Subcutaneous adipose tissue (tissue), 4 donors: ENCODE data around the gene ACOT12. TPM values are rescaled to one million over a fixed set of nuclear protein-coding genes. Genes with fewer than 3 reads are reported as not detected.

Source experiments
- CTCF ChIP-seq: fragments of 450-650 bp; IDR thresholded peaks from one replicate; pipeline ENCODE4 v1.5.1; 2016; ENCODE audit warnings: low read depth, mild to moderate bottlenecking, control low read depth, antibody characterized with exemption, moderate library complexity
- total RNA-seq, 4 donors: library from RNA; depleted of rRNA; stranded (reverse); fragments of >200 nt; gene quantifications; one replicate each; pipeline ENCODE4 v1.1.0, GENCODE V29; 2016

ACOT12 gene
- total RNA-seq, 4 donors from 2014 or later = not detected

GRCh38 chr5:81359108-81359507, 34.8 kb downstream of the ACOT12 start:
- TF ChIP-seq CTCF = no peak

- no peak for TF ChIP-seq CTCF
Measured at GRCh38 chr5:81355291-81356251, 38.4 kb downstream of the ACOT12 start.

- no peak for TF ChIP-seq CTCF
Measured at GRCh38 chr5:81354093-81354492, 39.8 kb downstream of the ACOT12 start.

GRCh38 chr5:81353189-81353588, 40.7 kb downstream of the ACOT12 start:
- TF ChIP-seq CTCF = no peak

GRCh38 chr5:81350507-81350906, 43.4 kb downstream of the ACOT12 start:
- TF ChIP-seq CTCF = no peak

GRCh38 chr5:81349161-81349560, 44.8 kb downstream of the ACOT12 start:
- TF ChIP-seq CTCF = no peak

GRCh38 chr5:81345411-81346003, 48.4 kb downstream of the ACOT12 start:
- no peak for TF ChIP-seq CTCF
